ENCODE measurements around the gene LAMP2. TPM values are rescaled to one million over a fixed set of nuclear protein-coding genes. Genes with fewer than 3 reads are reported as not detected.

The LAMP2 gene
- total and polyA plus RNA-seq, 9 of the 15 experiments (the other 6 are each of a cell fraction or from before 2014, with no cell fraction given), result 22.3 to 77.7 (median 48.6) TPM

- intact Hi-C loops (cut with micrococcal nuclease) (loop anchor here (1.0 to 5.0 kb wide), 2 partner anchors 150 to 258 kb away; no protein-coding TSS in a partner anchor), in situ Hi-C loops (cut with MboI) (loop anchor here (5.0 kb wide), 1 partner anchor 148 kb away; no protein-coding TSS in a partner anchor)
- Histone ChIP-seq H3K4me1 (replicated peaks in 1 of 2; ENCODE audit: control insufficient read depth in 2 of 2, insufficient read depth in 2 of 2, low read length in 2 of 2) (no peaks in the 10 kb centered on the region; a peak in 1 of 5 replicates), H3K9me1 (ENCODE audit: control insufficient read depth, insufficient read depth, low read length) (no peaks in the 10 kb centered on the region), H2AFZ (ENCODE audit: low read depth, low read length) (no peak overlapping the region), H3K9me3 (replicated peaks; ENCODE audit: control insufficient read depth, insufficient read depth, low read depth, low read length) (no peaks in the 10 kb centered on the region), H3K4me2 (ENCODE audit: insufficient read depth, low read length) (no peak overlapping the region), H3K9ac (ENCODE audit: insufficient read depth in 1 of 2, low read depth in 2 of 2, low read length in 2 of 2) (no peak overlapping the region), H3K4me3 (no peak overlapping the region), H3K36me3 (ENCODE audit: control insufficient read depth, insufficient read depth, low read length) (no peaks in the 10 kb centered on the region), H3K27ac (ENCODE audit: extremely low read depth, low read depth, low read length) (no peak overlapping the region), H4K20me1 (replicated peaks; ENCODE audit: control insufficient read depth, insufficient read depth, low read length) (no peaks in the 10 kb centered on the region), H3K79me2 (ENCODE audit: control insufficient read depth, insufficient read depth, low read length) (no peaks in the 10 kb centered on the region), H3K27me3 (ENCODE audit: control insufficient read depth in 2 of 2, insufficient read depth in 2 of 2, low read length in 2 of 2) (no peaks in the 10 kb centered on the region)
- 0% methylated on average over 1 of the region's 1 CpG for WGBS (ENCODE audit: insufficient coverage, low coverage, missing lambda C conversion rate)
- BruUV-seq (replicated peaks), result no TSS peak
- peak in 3 of 4 experiments; percentile 5 to 41 (median 23) for DNase-seq (ENCODE audit: extremely low read depth in 1 of 4, low spot score in 3 of 4)
- ATAC-seq, result peak; percentile 89
- POLR2A ChIA-PET, result no interaction called here
- CTCF ChIA-PET (ENCODE audit: low intra/inter-chr PET ratio), result interaction anchor here (0.6 to 1.5 kb wide), 4 partner anchors 16 to 1902 kb away, joined by 3 to 11 read pairs (median 3); no protein-coding TSS in a partner anchor
- peak; percentile 69 for FAIRE-seq
- TF ChIP-seq RUNX1 (IDR thresholded peaks at IDR 0.05; ENCODE audit: low read depth) (no peak), ZNF174 (CRISPR knock-in tag; IDR thresholded peaks at IDR 0.05) (no peak), REST (IDR thresholded peaks at IDR 0.05; ENCODE audit: borderline replicate concordance) (peak; percentile 33; the same call in 1 of the 2 replicates), REST (CRISPR knock-in tag; IDR thresholded peaks at IDR 0.05; ENCODE audit: low read depth) (no peak), ZNF24 (IDR thresholded peaks at IDR 0.05) (peak; percentile 71; the same call in 1 of the 2 replicates), CREB3 (tag; conservative IDR thresholded peaks at IDR 0.05; ENCODE audit: low read depth) (no peak), CTCF (IDR thresholded peaks at IDR 0.05 in 2 of 3, conservative IDR thresholded peaks at IDR 0.05 in 1 of 3; ENCODE audit: insufficient read depth in 2 of 3, low read depth in 1 of 3, low read length in 3 of 3) (peak; percentile 49 to 64 (median 50); a peak in 4 of 6 replicates), SMAD4 (CRISPR knock-in tag; conservative IDR thresholded peaks at IDR 0.05) (no peak), MAZ (CRISPR knock-in tag; conservative IDR thresholded peaks at IDR 0.05 in 1 of 2, IDR thresholded peaks at IDR 0.05 in 1 of 2) (no peak), YBX1 (IDR thresholded peaks at IDR 0.05) (no peak), POU5F1 (IDR thresholded peaks at IDR 0.05; ENCODE audit: borderline replicate concordance, low read depth, low read length, partially characterized antibody) (no peak)
Observed at GRCh38 chrX:120514236-120514635, 45.1 kb upstream of the LAMP2 start.

All from K562 (cell line).